ENCODE measurements around the gene ABCC5.

DNA sequence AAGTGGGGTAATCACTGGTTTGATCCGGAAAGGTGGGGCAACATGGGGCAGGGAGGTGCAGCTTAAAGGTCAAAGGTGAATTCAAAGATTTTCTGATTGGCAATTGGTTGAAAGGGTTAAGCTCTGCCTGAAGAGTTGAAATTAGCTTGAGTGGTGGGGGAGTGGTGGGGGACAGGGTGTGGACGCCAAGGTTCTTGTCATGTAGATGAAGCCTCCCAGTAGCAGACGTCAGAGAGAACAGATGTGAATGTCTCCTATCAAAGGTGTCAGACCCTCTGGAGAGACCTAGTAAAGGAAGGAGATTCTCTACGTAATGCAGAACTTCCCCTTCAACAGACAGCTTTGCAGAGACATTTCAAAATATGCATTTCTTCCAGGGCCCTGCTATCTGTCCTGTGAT is 62.8 kb downstream of the ABCC5 start:
- TF ChIP-seq EZH2 (IDR thresholded peaks at IDR 0.05; ENCODE audit: insufficient read depth, poor library complexity, severe bottlenecking) (no peak), EZH2phosphoT487 (IDR thresholded peaks at IDR 0.05; ENCODE audit: insufficient read depth, low read depth) (no peak)
